GM15510 (cell line): ENCODE results near the gene RBMS1.

Experiments
- POLR2A ChIP-seq: IDR thresholded peaks from 3 replicates; pipeline ENCODE4 v1.6.1; 2011; ENCODE audit warnings: borderline replicate concordance; ENCODE audit not compliant: insufficient read length; ENCODE audit errors: extremely low read depth

RBMS1 gene

DNA sequence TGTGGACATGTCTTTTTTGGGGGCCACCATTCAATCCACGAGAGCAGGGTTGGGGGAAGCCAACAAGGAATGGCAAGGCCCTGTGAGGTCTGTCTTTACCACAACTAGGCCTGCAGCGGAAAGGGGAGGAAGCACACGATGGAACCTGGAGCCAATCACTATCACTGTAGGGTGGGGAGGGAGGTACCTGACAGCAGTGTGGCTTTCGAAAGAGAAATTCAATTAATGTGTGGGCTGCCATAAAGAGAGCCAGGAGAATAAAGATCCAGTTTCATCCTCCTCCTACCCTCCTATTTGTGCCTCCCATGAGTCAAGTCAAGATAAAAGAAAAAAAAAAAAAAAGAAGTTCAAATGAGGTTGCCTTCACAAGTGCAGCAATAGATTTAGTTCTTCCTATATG is 18.9 kb upstream of the RBMS1 start:
- no peak for TF ChIP-seq POLR2A

DNA sequence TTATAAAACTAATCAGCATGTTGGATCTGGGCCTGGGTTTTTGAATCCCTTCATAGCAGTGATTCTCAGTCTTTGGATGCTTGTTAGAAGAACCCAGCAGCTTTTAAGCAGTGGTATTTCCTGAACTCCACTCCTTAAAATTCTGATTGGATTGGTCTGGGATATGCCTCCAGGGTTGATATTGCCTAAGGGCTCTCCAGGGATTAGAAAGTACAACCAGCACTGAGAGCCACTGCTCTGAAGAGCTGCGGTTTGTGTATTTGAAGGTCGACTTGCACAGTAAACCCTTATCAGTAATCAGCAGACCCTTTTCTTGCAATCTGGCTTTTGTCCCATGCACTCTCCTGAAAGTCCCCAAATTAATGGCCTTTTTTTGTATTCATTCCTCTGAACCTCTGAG is 17.0 kb upstream of the RBMS1 start:
- no peak for TF ChIP-seq POLR2A

DNA sequence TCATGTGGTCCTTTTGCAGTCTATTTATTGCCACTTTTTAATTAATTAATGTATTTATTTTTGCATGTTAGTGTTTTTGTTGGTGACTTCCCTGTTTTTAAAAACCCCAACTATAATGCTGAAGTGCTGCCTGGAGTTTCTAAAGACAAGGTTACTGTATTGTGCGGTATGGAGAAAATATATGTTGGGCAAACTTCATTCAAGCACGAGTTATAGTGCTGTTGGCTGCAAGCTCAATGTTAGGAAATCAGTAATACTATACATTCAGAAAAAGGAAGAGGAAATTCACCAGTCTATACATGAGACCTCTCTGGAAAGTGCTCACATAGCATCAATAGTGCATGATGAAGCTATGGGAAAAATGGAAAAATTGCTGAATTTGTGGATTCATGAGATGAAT is 15.4 kb upstream of the RBMS1 start:
- no peak for TF ChIP-seq POLR2A

DNA sequence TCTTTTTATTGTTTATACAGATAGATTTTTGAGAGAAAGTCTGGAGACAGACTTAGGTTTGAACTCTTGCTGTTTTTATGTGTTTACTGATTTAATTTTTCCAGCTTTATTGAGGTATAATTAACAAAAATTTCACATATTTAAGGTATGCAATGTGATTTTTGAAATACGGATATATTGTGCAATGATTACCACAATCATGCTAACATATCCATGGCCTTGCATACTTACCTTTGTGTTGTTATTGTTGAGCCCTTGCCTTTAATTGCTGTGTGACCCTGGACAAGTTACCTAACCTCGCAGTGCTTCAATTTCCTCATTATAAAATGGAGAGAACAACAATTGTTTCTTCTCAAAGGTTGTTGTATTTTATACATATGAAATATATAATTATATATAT is 13.9 kb upstream of the RBMS1 start:
- TF ChIP-seq POLR2A: no peak

DNA sequence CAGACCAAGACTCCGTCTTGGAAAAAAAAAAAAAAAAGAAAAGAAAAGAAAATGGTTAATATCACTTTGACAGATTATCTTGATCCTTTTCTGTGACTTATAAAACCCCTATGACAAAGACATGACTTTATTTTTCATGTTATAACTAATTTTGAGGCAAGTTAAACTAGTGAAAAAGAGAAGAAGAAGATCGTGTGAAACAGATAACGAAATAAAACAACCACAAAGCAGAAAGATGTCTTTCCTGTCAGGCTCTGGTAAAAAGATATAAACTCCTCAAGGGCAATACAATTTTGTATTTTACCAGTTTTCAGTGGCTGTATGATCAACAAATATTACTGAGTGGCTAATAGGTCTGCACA is 13.4 kb upstream of the RBMS1 start:
- TF ChIP-seq POLR2A: no peak

DNA sequence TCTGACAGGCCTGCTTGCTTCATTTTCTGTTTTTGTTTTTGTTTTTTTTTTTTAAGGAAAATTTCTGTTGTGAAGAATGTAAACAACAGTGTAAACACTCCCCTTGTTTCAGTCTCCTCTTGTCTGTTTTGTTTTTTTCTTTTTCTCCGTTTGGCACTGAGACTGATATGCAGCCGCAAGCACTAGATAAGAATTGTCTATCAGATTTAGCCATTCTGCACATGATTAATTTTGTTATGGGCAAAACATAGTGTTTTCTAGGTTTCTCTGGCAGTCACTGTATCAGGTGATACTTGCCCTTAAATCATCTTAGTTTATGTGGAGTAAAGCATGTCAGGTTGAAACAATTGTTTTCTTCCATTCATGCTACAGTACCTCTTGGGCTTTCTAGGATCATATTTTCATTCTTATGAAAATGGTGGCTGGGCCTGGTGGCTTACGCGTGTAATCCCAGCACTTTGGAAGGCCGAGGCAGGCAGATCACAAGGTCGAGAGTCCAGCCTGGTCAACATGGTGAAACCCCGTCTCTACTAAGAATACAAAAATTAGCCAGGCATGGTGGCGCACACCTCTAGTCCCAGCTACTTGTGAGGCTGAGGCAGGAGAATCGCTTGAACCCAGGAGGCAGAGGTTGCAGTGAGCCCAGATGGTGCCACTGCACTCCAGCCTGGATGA is 12.9 kb upstream of the RBMS1 start:
- TF ChIP-seq POLR2A: no peak

DNA sequence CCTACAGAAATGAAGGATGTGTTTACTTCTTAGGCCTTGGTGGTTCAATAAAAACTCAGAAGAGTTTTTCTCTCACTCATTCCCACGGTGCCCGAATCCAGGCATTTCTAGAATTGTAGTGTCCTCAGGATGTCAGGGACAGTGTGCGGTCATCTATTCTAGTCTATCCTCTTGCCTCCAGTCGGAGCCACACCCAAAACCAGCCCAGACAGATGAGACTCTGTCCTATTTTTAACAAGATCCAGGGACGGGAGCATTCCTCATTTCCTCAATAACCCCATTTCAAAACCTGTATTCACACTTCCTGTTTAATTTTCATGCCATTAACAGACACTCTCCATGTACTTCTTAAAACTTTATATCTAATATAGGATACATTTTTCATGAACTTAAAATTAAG is 11.6 kb upstream of the RBMS1 start:
- TF ChIP-seq POLR2A: no peak

DNA sequence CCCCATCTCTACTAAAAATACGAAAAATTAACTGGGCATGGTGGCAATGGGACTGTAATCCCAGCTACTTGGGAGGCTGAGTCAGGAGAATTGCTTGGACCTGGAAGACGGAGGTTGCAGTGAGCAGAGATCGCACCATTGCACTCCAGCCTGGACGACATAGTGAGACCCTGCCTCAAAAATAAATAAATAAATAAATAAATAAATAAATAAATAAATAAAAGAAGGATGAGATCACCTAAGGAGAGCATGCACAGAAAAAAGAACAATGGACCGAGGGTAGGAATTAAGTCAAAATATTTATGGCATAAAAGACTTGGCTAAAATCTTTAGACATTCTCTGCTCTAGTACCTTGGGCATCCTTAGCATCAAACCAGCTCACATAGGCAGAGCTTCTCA is 8.9 kb upstream of the RBMS1 start:
- TF ChIP-seq POLR2A: no peak

DNA sequence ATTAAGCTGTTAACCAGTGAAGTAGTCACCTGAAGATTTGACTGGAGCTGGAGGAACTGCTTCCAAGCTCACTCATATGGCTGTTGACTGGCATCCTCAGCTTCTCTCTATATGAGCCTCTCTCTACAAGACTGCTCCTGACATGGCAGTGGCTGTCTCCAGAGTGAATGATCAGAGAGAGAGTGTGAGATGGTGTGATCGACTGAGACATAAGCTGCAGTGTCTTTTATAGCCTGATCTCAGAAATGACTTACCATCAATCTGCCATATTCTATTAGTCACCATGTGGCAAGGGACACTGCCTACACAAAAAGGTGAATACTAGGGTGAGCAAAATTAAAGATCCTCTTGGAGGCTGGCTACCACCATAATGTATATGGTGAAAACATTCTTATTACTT is 7.8 kb upstream of the RBMS1 start:
- TF ChIP-seq POLR2A: no peak

DNA sequence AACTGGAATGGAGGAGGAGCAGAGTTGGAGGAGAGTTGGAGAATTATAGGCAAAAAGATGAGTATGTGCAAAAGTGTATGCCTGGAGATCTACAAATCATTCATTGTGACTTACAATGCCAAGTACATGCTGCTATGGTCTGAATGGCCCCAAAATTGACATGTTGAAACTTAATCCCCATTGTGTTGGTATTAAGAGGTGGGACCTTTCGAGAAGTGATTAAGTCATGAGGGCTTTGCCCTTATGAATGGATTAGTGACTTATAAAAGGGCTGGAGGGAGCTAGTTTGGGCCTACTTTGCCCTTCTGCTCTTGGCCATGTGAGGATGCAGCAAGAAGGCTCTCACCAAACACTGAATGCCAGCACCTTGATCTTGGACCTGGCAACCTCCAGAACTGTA is 6.3 kb upstream of the RBMS1 start:
- TF ChIP-seq POLR2A: no peak

DNA sequence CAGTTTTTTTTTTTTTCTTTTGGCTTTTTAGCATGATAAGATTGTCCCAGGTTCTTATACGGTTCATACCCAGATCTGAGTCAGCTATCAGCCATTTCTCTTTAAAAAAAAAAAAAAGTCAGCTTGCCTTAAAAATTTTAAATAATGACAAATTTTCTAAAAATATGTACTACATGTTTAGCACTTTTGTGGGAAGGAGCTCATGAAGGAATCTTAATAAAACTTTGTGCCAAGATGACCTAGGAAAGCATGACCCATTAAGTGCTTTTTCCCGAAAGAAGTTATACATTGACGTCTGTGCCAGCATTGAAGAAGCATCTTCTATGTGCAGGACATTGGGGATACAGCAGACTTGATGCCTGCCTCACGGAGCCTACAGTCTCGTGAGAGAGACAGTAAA is 4.5 kb upstream of the RBMS1 start:
- no peak for TF ChIP-seq POLR2A

DNA sequence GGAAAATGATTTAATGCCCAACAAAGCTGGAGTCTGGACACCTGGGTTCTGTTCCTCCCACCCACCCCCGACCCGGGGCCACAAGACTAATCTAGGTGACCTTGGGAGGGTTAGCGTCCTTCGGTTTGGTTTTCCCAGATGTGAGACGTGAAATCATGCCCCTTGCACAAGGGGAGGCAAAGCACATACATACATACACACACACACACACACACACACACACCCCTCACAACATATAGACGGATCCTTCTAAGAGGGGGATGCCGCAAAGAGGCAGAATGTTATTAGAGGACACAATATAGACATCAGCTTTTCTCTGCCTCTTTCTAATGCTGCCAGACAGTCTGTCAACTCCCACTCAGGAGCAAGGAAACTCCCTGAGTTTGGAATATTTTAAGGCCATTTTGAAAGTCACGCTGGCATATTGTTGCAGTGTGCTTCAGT is 616 bp upstream of the RBMS1 start:
- TF ChIP-seq POLR2A: no peak

DNA sequence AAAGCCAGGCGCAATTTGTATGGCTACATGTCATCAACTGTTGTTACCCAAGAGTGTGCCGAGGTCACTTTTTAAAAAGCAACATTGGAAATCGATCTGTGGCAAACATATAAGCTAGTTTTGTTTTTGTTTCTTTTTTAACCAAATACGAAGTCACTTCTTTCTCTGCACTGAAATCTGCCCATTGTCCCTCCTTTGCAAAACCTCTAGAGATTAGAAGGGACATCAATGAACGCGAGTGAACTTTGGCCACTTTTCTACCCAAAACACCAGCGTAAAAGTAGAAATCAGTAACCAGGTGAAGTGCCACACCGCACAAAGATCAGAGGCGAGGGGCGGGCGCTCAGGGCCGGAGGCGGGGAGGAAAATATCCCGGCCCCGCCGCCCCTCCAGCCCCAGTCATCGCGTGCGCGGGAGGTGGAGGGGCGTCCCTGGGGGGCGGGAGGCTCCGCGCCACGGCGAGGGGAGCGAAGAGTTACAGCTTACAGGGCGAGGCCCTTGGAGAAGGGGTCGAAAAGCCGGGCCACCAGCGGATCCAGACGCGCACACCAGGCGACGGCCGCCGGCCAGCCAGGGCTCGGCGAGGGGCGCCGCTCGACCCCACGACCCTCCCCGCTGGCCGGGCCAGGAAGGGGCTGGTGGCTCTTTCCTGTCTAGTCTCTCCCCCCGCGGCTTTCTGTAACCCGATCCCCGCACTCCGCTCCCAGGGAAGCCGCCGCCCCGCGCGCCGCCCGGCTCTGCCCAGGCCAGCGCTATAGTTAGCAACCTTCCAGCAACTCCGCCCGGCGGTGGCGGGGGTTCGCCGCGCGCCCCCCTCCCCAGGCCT is 993 bp downstream of the RBMS1 start:
- no peak for TF ChIP-seq POLR2A

DNA sequence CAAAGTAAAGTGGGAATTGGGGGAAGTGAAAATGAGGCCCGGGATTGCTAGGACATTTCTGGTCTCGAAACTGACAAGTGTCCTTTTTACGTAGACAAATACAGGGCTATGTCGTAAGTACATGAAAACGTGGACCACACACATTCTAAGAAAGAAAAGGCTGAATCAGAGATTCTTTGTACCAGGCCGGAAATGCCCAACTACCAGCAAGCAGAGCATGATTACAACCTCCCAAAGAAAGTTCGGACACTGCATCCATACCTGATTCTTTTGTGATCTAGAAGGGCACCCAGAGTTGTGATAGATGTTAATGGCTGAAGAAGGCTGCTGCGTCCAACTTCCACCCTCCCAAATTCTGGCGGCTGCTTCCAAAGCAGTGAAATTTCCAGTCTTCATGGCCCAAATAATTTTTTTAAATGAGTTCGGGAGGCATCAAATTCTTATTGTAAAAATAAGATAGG is 1.7 kb downstream of the RBMS1 start:
- TF ChIP-seq POLR2A: no peak

DNA sequence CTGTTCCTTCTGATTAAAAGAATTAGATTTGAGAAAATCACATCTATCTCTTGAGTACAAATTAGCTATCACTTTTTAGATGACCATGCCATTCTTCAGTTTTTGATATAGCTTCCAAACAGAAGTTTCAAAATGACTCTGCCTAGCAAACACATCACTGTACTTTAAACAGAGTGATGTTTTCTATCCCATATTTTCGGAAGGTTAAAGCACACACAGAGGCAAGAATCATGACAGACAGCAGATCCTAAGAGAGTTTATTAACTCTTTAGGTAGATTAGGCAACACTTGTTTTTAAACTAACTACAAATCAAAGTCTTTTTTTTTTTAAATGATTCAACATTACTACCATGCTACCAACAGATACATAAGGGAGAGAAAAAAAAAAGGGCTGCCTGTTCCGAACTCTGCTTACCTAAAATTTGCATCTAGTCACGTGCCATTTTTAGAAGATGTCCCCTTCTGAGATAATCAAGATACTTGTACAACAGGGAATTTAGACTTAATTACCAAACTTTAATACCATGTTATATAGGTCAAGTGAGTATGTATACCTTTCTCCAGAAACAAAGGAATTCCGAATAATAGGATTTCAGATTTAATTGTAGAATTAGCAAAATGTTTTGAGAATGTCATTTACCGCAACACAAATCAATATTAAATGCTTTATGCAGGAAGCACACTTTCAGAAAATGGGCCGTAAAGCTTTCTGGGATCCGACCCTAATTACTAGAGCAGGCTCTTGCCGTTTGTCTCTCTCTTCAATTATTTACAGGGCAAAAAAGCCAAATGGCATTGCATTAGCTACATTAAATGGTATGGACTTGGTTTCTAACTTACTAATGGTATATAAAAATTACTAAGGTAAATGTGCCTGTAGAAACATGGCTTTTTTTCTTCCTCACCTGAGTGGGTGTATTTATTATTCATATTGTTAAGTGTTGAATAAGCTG is 2.6 kb downstream of the RBMS1 start:
- no peak for TF ChIP-seq POLR2A
